BJ (cell line): Measurements from ENCODE around the gene RBX1. TPM values are rescaled to one million over a fixed set of nuclear protein-coding genes. Genes with fewer than 3 reads are reported as not detected.

Experiments
- CTCF ChIA-PET: fragments of 350-600 bp; formaldehyde crosslinking; extraction: SDS; loops from one replicate; lab custom pipeline; 2021; ENCODE audit warnings: antibody characterized with exemption, inconsistent platforms; lab: Yijun Ruan, JAX
- POLR2A ChIA-PET: fragments of 300-600 bp; sonication (Branson Sonifier 250); formaldehyde crosslinking; extraction: SDS; loops from one replicate; lab custom pipeline; 2021; ENCODE audit warnings: antibody characterized with exemption; lab: Charles Lee
- DNase-seq: peaks from one replicate; pipeline ENCODE4 v3.0.0-alpha.2; 2011; ENCODE audit warnings: low read depth
- H3K27me3 ChIP-seq: 2 replicates; pipeline ENCODE4 v1.6.0; 2011; ENCODE audit warnings: low read length; ENCODE audit not compliant: control insufficient read depth, insufficient read depth
- H3K36me3 ChIP-seq: 2 replicates; pipeline ENCODE4 v1.5.1; 2011; ENCODE audit warnings: low read length; ENCODE audit not compliant: control insufficient read depth, insufficient read depth
- H3K4me3 ChIP-seq: 2 replicates; pipeline ENCODE4 v1.5.1; 2011; ENCODE audit warnings: low read depth, mild to moderate bottlenecking, control low read depth, low read length
- polyA plus RNA-seq: library from polyadenylated mRNA; depleted of rRNA; stranded (reverse); fragments of >200 nt; gene quantifications from 2 replicates; pipeline ENCODE4 v1.2.3, GENCODE V29; 2011
- TF ChIP-seq, protein P1 (sequence below): IDR thresholded peaks from 2 replicates; pipeline ENCODE4 v1.5.1; 2011; ENCODE audit warnings: low read depth, mild to moderate bottlenecking, control low read depth, inconsistent platforms, low read length, moderate library complexity; ENCODE audit not compliant: insufficient read depth

The RBX1 gene
- polyA plus RNA-seq, 1 experiment: 87.0 TPM

GRCh38 chr22:40979198-40979597 lies 28.0 kb downstream of the RBX1 start:
- no peak for DNase-seq
- Histone ChIP-seq H3K4me3 (no peak overlapping the region), H3K27me3 (no peaks in the 10 kb centered on the region), H3K36me3 (no peaks in the 10 kb centered on the region)
- POLR2A ChIA-PET: no interaction called here
- TF ChIP-seq, protein P1, sequence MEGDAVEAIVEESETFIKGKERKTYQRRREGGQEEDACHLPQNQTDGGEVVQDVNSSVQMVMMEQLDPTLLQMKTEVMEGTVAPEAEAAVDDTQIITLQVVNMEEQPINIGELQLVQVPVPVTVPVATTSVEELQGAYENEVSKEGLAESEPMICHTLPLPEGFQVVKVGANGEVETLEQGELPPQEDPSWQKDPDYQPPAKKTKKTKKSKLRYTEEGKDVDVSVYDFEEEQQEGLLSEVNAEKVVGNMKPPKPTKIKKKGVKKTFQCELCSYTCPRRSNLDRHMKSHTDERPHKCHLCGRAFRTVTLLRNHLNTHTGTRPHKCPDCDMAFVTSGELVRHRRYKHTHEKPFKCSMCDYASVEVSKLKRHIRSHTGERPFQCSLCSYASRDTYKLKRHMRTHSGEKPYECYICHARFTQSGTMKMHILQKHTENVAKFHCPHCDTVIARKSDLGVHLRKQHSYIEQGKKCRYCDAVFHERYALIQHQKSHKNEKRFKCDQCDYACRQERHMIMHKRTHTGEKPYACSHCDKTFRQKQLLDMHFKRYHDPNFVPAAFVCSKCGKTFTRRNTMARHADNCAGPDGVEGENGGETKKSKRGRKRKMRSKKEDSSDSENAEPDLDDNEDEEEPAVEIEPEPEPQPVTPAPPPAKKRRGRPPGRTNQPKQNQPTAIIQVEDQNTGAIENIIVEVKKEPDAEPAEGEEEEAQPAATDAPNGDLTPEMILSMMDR: no peak
- CTCF ChIA-PET: interaction anchor here (1.2 kb wide), 1 partner anchor 54 kb away, joined by 3 read pairs; no protein-coding TSS in a partner anchor

- ChIA-PET CTCF (interaction anchor here (1.2 kb wide), 1 partner anchor 53 kb away, joined by 3 read pairs; no protein-coding TSS in a partner anchor), POLR2A (no interaction called here)
- H3K27me3 ChIP-seq: no peaks in the 10 kb centered on the region
- TF ChIP-seq, protein P1: no peak
- DNase-seq: no peak
- H3K4me3 ChIP-seq: no peak overlapping the region
- H3K36me3 ChIP-seq: no peaks in the 10 kb centered on the region
Observed at GRCh38 chr22:40979871-40980270, 28.7 kb downstream of the RBX1 start.

- DNase-seq: no peak
- no peaks in the 10 kb centered on the region for H3K36me3 ChIP-seq
- H3K27me3 ChIP-seq: no peaks in the 10 kb centered on the region
- ChIA-PET CTCF (no interaction called here), POLR2A (no interaction called here)
- H3K4me3 ChIP-seq: no peak overlapping the region
- TF ChIP-seq, protein P1: no peak
Observed at GRCh38 chr22:40982482-40983385, 31.6 kb downstream of the RBX1 start.

GRCh38 chr22:40991298-40991697 lies 40.1 kb downstream of the RBX1 start:
- TF ChIP-seq, protein P1: no peak
- ChIA-PET CTCF (no interaction called here), POLR2A (no interaction called here)
- DNase-seq: no peak
- Histone ChIP-seq H3K36me3 (no peaks in the 10 kb centered on the region), H3K27me3 (peaks cover 10% of the 10 kb centered on the region), H3K4me3 (no peak overlapping the region)

GRCh38 chr22:40995821-40996220 lies 44.6 kb downstream of the RBX1 start:
- TF ChIP-seq, protein P1: no peak
- Histone ChIP-seq H3K36me3 (no peaks in the 10 kb centered on the region), H3K27me3 (peaks cover 8% of the 10 kb centered on the region), H3K4me3 (no peak overlapping the region)
- ChIA-PET CTCF (no interaction called here), POLR2A (no interaction called here)
- DNase-seq: no peak
